Esophagus squamous epithelium (tissue), 5 donors: ENCODE results near the gene DGKD. TPM values are rescaled to one million over a fixed set of nuclear protein-coding genes. Genes with fewer than 3 reads are reported as not detected.

ENCODE experiments used
- DNase-seq: peaks from one replicate; lab custom pipeline; 2025; lab: John Stamatoyannopoulos, UW
- H3K27ac ChIP-seq, 4 donors: fragments of 200-600 bp; sonication (generic); one replicate each; pipeline ENCODE4 v1.5.1; 2016 to 2019; ENCODE audit warnings: mild to moderate bottlenecking in 1 of 4
- H3K27me3 ChIP-seq, 4 donors: fragments of 200-600 bp; sonication (generic); 1 replicate in 3 of 4; 2 replicates in 1 of 4; pipeline versions ENCODE4 v1.5.1 to v1.6.0; 2017 to 2021; ENCODE audit warnings: antibody characterized with exemption in 1 of 4
- H3K36me3 ChIP-seq, 3 donors: fragments of 200-600 bp; sonication (generic); one replicate each; pipeline ENCODE4 v1.5.1; 2016 to 2019
- H3K4me1 ChIP-seq, 3 donors: fragments of 200-600 bp; sonication (generic); one replicate each; pipeline ENCODE4 v1.5.1; 2017 to 2019
- H3K4me3 ChIP-seq, 4 donors: fragments of 200-600 bp; sonication (generic); 1 replicate in 3 of 4; 2 replicates in 1 of 4; pipeline ENCODE4 v1.5.1; 2016 to 2019; ENCODE audit warnings: mild to moderate bottlenecking in 2 of 4, moderate library complexity in 1 of 4
- H3K9me3 ChIP-seq, 3 donors: fragments of 200-600 bp; sonication (generic); one replicate each; pipeline ENCODE4 v1.5.1; 2016 to 2019
- POLR2A ChIP-seq, 4 donors: fragments of 450-650 bp; IDR thresholded peaks; one replicate each; pipeline ENCODE4 v1.6.1; 2017; ENCODE audit warnings: antibody characterized with exemption in 4 of 4, mild to moderate bottlenecking in 4 of 4, moderate library complexity in 3 of 4
- WGBS, 2 donors: methylation state at CpG; one replicate each; pipeline ENCODE4 v1.1.5; 2018; 5-methylcytosine and 5-hydroxymethylcytosine counted together
- intact Hi-C: fragments of 100-400 bp; cut with DNase I; formaldehyde crosslinking; loops from one replicate; pipeline ENCODE4 v1.15.0; 2022
- total RNA-seq, 4 donors: library from RNA; depleted of rRNA; stranded (reverse); fragments of >200 nt; gene quantifications; one replicate each; pipeline ENCODE4 v1.1.0, GENCODE V29; 2016
- TF ChIP-seq, protein P1 (sequence below), 6 experiments: fragments of 450-650 bp in 4 of 6; fragments of 200-600 bp in 2 of 6; sonication (generic) in 2 of 6; IDR thresholded peaks; one replicate each; pipeline ENCODE4 v1.5.1; 2016 to 2019; ENCODE audit warnings: antibody characterized with exemption in 6 of 6, mild to moderate bottlenecking in 4 of 6, moderate library complexity in 4 of 6
- donor health status: DM: yes; HTN: yes; CAD: no.

The DGKD gene
- total RNA-seq, 4 donors from 2014 or later = 2.3 to 10.9 (median 4.2) TPM

DNA sequence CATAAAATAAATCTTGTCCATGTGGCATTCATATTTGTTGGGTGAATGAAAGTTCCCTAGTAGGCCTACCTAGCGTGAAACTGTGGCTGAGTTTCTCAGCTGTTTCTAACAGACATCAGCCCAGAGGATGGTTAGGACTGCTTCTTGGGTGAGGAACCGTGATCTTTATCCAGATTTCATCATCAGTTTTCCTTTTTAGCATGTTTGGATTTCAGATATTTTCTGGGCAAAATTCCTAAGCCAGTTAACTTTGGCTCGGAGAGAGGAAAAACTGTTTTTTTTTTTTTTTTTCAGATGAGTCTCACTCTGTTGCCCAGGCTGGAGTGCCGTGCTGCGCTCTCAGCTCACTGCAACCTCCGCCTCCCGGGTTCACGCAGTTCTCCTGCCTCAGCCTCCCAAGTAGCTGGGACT lies 53.5 kb downstream of the DGKD start:
- H3K4me1 ChIP-seq = peaks cover 0 to 42% (median 4%) of the 10 kb centered on the region in 3 donors
- no peak for DNase-seq
- no peaks in the 10 kb centered on the region for H3K27me3 ChIP-seq
- peak overlapping the region in 3 of 4 donors; percentile 31 to 42 (median 39) for H3K27ac ChIP-seq
- H3K36me3 ChIP-seq = no peaks in the 10 kb centered on the region
- peaks cover 0 to 10% (median 8%) of the 10 kb centered on the region in 3 donors for H3K9me3 ChIP-seq
- TF ChIP-seq, protein P1, sequence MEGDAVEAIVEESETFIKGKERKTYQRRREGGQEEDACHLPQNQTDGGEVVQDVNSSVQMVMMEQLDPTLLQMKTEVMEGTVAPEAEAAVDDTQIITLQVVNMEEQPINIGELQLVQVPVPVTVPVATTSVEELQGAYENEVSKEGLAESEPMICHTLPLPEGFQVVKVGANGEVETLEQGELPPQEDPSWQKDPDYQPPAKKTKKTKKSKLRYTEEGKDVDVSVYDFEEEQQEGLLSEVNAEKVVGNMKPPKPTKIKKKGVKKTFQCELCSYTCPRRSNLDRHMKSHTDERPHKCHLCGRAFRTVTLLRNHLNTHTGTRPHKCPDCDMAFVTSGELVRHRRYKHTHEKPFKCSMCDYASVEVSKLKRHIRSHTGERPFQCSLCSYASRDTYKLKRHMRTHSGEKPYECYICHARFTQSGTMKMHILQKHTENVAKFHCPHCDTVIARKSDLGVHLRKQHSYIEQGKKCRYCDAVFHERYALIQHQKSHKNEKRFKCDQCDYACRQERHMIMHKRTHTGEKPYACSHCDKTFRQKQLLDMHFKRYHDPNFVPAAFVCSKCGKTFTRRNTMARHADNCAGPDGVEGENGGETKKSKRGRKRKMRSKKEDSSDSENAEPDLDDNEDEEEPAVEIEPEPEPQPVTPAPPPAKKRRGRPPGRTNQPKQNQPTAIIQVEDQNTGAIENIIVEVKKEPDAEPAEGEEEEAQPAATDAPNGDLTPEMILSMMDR (IDR thresholded peaks at IDR 0.05) = no peak
- no peak for TF ChIP-seq POLR2A (IDR thresholded peaks at IDR 0.05)
- H3K4me3 ChIP-seq = no peak overlapping the region
- WGBS, 2 donors = 56 to 75% methylated on average over 8 of the region's 8 CpGs
- intact Hi-C loops = no loop called here

DNA sequence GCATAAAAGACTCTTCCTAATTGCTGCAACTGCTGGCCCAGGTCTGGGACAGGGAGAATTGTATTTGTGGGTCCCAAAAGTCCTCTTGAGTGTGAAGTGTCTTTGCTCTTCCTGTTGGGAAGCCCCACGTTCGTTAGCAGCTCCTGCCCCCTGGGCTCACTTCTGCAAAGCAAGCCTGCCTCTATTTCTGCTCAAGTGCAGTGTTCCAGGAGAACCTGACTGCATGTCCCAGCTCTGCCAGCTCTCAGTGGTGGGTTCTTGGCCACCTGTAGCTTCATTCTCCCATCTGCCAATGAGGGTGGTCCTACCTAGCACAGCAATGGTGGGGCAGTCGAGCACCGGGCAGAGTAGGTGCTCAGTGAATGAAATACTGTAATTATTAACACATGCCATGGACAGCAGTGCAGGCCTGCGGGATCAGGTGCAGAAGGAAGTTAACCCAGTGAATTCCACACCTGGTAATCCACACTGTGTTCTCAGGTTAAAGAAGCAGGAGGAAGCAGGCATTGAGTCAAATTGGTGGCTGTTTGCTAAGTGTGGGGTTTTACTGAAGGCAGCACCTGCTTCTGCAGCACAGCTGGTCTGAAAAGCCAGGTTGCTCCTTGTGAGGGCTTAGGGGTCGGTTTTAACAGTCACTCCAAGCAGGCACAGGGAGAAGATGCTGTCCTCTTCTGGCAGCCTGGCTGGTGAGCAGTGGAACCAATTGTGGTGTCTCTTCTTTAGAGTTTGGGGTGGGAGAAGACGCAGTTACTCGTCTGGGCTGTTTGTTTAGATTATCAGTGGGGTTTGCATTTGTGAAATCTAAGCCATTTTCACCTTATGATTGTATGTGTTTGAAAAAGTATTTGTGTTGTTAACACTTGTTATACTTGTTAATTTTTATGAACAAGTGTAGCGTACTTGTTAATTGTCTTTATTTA lies 54.3 kb downstream of the DGKD start:
- Histone ChIP-seq H3K4me1 (peaks cover 0 to 41% (median 6%) of the 10 kb centered on the region in 3 donors), H3K27me3 (no peaks in the 10 kb centered on the region), H3K27ac (peak overlapping the region in 1 of 4 donors; percentile 26), H3K36me3 (no peaks in the 10 kb centered on the region), H3K4me3 (no peak overlapping the region), H3K9me3 (peaks cover 0 to 10% (median 8%) of the 10 kb centered on the region in 3 donors)
- TF ChIP-seq, protein P1 (IDR thresholded peaks at IDR 0.05) = no peak
- no peak for TF ChIP-seq POLR2A (IDR thresholded peaks at IDR 0.05)
- WGBS, 2 donors = 74 to 75% methylated on average over 6 to 7 of the region's 9 CpGs
- intact Hi-C loops = no loop called here
- no peak for DNase-seq

DNA sequence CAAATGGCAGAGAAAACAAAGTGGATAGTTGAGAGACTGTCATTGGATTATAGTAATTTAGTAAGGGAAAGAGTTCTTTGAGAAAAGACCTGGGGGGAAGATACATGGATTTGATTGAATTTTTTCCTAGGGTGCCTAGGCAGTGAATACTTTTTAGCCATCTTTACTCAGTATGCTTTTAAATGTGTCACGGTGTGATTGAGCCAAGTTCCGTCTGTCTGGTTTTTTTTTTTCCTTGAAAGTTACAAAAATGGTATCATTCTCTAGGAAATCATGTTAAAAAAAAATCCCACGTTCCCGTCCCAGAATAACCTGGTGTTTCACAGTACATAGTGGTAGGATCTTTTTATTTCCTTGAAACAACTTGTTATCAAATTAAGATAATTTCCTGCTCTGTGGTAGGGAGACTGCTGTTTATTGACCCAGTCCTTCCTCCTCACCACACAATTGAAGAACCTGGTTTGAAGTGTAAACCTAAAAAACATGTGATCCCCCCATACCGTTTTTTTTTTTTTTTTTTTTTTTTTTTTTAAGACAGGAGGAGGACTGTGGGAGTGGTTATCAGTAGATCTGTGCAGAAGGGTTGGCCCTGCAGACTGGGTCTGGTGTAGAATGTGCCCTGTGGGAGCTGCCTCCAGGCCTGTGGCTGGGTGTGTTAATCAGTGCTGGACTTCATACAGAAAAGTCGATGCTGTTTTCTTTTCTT lies 55.1 kb downstream of the DGKD start:
- Histone ChIP-seq H3K27me3 (no peaks in the 10 kb centered on the region), H3K4me3 (no peak overlapping the region), H3K9me3 (peaks cover 0 to 10% (median 8%) of the 10 kb centered on the region in 3 donors), H3K27ac (peak overlapping the region in 1 of 4 donors; percentile 13), H3K36me3 (no peaks in the 10 kb centered on the region), H3K4me1 (peaks cover 0 to 44% (median 12%) of the 10 kb centered on the region in 3 donors)
- intact Hi-C loops = no loop called here
- WGBS, 2 donors = 40 to 43% methylated on average over 6 of the region's 6 CpGs
- no peak for DNase-seq
- no peak for TF ChIP-seq POLR2A (IDR thresholded peaks at IDR 0.05)
- TF ChIP-seq, protein P1 (IDR thresholded peaks at IDR 0.05) = no peak

DNA sequence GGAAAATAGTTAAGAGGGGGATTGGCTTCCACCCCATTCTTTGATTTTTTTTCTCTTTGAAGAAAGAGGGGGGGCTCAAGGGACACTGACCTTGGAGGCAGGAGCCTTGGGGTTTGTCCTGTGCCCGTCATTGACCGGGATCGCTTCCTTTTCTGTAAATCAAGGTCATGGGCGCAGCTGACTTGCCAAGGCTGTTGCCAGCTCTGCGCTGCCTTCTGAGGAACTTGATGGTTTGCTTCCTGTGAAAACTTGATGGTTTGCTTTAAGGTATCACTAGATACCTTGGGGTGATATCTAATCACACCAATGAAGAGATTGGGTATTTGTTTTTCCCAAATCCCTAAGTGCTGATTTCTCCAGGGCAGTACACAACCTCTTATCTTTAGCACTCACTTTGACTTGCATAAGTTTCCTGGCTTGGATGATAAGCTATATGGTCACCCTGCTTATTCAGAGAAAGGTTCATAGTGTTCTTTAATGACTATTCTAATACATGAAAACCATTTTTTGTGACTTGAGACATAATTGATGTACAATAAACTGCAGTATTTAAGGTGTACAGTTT lies 56.0 kb downstream of the DGKD start:
- no peaks in the 10 kb centered on the region for H3K27me3 ChIP-seq
- TF ChIP-seq, protein P1 (IDR thresholded peaks at IDR 0.05) = no peak
- TF ChIP-seq POLR2A (IDR thresholded peaks at IDR 0.05) = no peak
- no peak overlapping the region for H3K4me3 ChIP-seq
- WGBS, 2 donors = 82 to 95% methylated on average over 5 of the region's 5 CpGs
- H3K36me3 ChIP-seq = no peaks in the 10 kb centered on the region
- DNase-seq = no peak
- H3K9me3 ChIP-seq = peaks cover 0 to 10% (median 8%) of the 10 kb centered on the region in 3 donors
- intact Hi-C loops = no loop called here
- peak overlapping the region in 2 of 4 donors; percentile 6 to 13 for H3K27ac ChIP-seq
- H3K4me1 ChIP-seq = peaks cover 0 to 52% (median 12%) of the 10 kb centered on the region in 3 donors
